ENCODE results near the gene PHLDA3.

GRCh38 chr1:201498621-201499020, 29.6 kb upstream of the PHLDA3 start:
- TF ChIP-seq EZH2 (IDR thresholded peaks at IDR 0.05; ENCODE audit: borderline replicate concordance, low read depth, low read length, severe bottlenecking): no peak
- no peak for TF ChIP-seq CTCF (IDR thresholded peaks at IDR 0.05; ENCODE audit: borderline replicate concordance, extremely low read depth, low read length, poor library complexity, severe bottlenecking)

All from DND-41 (cell line).